Cardiac muscle cell (in vitro differentiated cells and primary cell): ENCODE data around the gene HOXC5. TPM values are rescaled to one million over a fixed set of nuclear protein-coding genes. Genes with fewer than 3 reads are reported as not detected.

Experiments
- DNase-seq, 2 donors: peaks; one replicate each; pipeline versions ENCODE4 v3.0.0 to v3.0.0-alpha.2; 2010 to 2017; ENCODE audit warnings: low read depth in 1 of 2, low spot score in 1 of 2
- H3K27ac ChIP-seq: fragments of 200-600 bp; sonication (generic); 2 replicates; pipeline ENCODE4 v1.5.1; 2016
- H3K27me3 ChIP-seq: fragments of 200-600 bp; sonication (generic); 2 replicates; pipeline ENCODE4 v1.6.0; 2016; ENCODE audit warnings: control low read depth
- H3K36me3 ChIP-seq: fragments of 200-600 bp; sonication (generic); 2 replicates; pipeline ENCODE4 v1.5.1; 2016; ENCODE audit warnings: control low read depth
- H3K4me1 ChIP-seq: fragments of 200-600 bp; sonication (generic); 2 replicates; pipeline ENCODE4 v1.8.1; 2017; ENCODE audit warnings: low read depth, mild to moderate bottlenecking, mixed run types
- H3K4me3 ChIP-seq: fragments of 200-600 bp; sonication (generic); 2 replicates; pipeline ENCODE4 v1.5.1; 2016; ENCODE audit warnings: mild to moderate bottlenecking
- H3K9me3 ChIP-seq: fragments of 200-600 bp; sonication (generic); 2 replicates; pipeline ENCODE4 v1.5.1; 2017; ENCODE audit warnings: low read depth, mild to moderate bottlenecking, control low read depth
- polyA plus RNA-seq: library from polyadenylated mRNA; unstranded; fragments of >200 nt; fragmentation: Nextera tagmentation; extraction: Ambion mirVana; gene quantifications from 2 replicates; pipeline ENCODE4 v1.2.1, GENCODE V29; 2016
- total RNA-seq: library from RNA; depleted of rRNA; stranded (reverse); fragments of >200 nt; gene quantifications from 2 replicates; pipeline ENCODE4 v1.2.3, GENCODE V29; 2016
- TF ChIP-seq, protein P1 (sequence below): IDR thresholded peaks from 2 replicates; pipeline ENCODE4 v1.5.1; 2012; ENCODE audit warnings: low read depth, mild to moderate bottlenecking, low read length

Gene HOXC5
- total and polyA plus RNA-seq, 2 experiments from 2014 or later, result not detected

DNA sequence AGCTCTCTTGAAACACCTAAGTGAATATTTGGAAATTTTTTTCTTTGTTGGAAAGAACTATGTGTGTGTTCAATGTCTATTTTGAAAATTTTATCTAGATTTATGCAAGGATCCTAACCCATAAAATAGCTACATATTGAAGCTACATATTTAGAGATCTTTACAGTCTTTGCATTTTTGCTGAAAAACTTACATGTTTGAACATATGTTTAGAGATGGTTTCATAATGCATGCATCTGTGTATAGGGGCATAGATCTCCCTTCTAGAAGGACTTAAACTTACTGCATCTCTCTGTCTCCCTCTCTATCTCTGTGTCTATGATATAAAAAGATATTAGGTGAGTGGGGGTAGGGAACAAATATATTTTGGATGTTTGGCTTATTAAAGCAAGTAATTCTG lies 12.6 kb downstream of the HOXC5 start:
- TF ChIP-seq, protein P1, sequence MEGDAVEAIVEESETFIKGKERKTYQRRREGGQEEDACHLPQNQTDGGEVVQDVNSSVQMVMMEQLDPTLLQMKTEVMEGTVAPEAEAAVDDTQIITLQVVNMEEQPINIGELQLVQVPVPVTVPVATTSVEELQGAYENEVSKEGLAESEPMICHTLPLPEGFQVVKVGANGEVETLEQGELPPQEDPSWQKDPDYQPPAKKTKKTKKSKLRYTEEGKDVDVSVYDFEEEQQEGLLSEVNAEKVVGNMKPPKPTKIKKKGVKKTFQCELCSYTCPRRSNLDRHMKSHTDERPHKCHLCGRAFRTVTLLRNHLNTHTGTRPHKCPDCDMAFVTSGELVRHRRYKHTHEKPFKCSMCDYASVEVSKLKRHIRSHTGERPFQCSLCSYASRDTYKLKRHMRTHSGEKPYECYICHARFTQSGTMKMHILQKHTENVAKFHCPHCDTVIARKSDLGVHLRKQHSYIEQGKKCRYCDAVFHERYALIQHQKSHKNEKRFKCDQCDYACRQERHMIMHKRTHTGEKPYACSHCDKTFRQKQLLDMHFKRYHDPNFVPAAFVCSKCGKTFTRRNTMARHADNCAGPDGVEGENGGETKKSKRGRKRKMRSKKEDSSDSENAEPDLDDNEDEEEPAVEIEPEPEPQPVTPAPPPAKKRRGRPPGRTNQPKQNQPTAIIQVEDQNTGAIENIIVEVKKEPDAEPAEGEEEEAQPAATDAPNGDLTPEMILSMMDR, result no peak
- Histone ChIP-seq H3K36me3 (no peaks in the 10 kb centered on the region), H3K9me3 (no peaks in the 10 kb centered on the region), H3K4me1 (no peaks in the 10 kb centered on the region), H3K27ac (no peak overlapping the region), H3K4me3 (no peak overlapping the region), H3K27me3 (peaks cover 100% of the 10 kb centered on the region)
- DNase-seq, result no peak

DNA sequence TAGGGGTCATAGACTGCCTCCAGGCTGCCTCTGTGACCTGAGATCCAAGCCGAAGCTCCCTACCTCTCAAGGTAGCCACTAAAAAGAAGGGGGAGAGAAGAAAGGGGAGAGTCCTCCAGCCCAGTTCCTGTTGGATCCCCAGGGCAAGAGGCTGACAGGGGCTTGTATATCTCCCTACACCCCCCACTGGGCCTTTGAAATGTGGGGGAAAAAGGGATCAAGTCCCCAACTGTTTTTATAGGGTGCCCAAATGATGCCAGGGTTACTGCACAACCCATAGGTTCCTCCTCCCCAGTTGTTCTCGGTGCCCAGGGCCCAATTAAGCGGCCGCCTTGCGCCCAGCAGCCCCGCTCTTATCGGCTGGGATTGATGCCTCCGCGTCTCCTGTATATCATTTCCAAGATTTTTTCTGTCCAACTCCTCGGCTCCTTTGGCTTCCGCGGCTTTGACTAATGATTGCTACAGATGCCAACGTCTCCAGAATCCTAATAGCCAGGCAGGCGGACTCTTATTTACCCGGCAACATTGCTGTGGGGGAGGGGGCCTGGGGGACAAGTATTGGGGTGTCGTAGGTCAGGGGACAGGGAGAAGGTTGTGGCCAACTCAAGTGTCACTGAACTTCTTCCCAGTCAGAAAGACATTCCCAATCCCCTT lies 13.1 kb downstream of the HOXC5 start:
- H3K4me3 ChIP-seq, result no peak overlapping the region
- TF ChIP-seq, protein P1, result no peak
- H3K9me3 ChIP-seq, result no peaks in the 10 kb centered on the region
- H3K27me3 ChIP-seq, result peaks cover 100% of the 10 kb centered on the region
- no peaks in the 10 kb centered on the region for H3K36me3 ChIP-seq
- H3K4me1 ChIP-seq, result no peaks in the 10 kb centered on the region
- DNase-seq, result no peak
- H3K27ac ChIP-seq, result no peak overlapping the region

DNA sequence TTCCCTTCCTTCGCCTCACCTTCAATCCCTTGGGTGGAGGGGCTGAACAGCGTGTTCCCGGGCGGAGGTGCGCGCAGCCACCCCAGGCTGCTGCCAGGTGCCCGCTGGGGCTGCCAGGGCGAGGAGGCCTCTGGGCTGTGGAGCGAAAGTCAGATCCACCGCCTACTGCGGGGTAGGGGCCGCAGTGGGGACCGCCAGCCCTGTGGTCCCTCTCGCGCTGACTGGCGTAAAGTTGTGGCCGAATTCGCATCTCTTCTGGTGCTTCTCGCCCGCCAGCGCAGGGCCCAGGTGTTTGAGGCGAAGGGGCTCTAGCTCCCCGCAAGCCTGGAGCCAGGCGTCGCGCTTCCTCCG lies 13.9 kb downstream of the HOXC5 start:
- Histone ChIP-seq H3K9me3 (no peaks in the 10 kb centered on the region), H3K36me3 (no peaks in the 10 kb centered on the region), H3K27me3 (peaks cover 100% of the 10 kb centered on the region), H3K27ac (no peak overlapping the region), H3K4me3 (no peak overlapping the region), H3K4me1 (no peaks in the 10 kb centered on the region)
- no peak for DNase-seq
- TF ChIP-seq, protein P1, result no peak

DNA sequence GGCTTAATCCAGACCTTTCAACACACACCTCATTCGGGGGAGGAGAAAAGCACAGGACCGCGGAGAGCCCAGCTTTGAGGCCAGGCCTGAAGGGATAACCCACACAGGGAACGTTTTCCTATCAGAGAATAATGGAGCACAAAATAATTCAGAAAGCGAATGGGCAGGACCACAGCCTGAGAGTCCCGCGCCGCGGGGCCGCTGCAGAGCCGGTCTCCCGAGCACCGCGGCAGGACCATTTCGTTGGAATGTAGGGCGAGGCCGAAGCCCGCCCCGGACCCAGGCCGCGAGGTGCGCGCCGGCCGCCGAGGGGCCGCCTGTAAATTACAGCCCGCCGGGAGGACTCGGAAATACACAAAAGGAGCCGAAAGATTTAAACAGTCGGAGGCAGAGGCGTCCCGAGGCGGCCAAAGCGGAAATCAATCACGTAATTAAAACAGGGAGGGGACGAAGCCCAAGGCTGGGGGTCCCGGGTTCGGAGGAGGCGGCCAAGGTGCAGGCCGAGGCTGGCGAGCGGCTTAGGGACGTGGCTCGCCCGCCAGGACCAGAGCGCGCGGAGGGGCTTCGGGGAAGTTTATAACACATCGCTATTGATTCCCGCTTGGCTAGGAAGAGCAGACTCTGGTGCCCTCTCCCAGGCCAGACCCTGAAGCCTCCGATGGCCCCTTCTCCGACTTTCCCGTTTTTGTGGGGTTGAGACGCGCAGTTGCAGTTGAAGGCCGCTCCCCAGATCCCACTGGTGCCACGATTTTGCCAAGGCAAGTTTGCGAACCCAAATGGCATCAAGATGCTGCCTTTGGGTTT lies 14.5 kb downstream of the HOXC5 start:
- no peak for DNase-seq
- no peaks in the 10 kb centered on the region for H3K9me3 ChIP-seq

DNA sequence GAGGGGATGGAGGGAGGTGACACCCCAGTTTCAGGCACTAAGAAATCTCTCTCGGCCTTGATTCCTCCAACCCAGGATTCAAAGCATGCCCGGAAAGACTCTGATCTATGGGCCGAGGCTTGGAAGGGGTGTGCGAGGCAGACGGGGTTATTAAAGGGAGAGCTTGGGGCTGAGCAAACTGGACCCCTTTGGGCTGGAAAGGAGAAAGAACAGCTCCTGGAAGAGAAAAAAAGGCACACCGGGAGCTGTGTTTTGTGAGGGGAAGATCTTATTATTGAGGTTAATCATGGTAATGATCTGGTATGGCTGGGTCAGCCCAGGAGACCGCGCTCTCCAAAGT lies 15.1 kb downstream of the HOXC5 start:
- Histone ChIP-seq H3K4me3 (no peak overlapping the region), H3K27ac (no peak overlapping the region), H3K4me1 (no peaks in the 10 kb centered on the region), H3K9me3 (no peaks in the 10 kb centered on the region), H3K27me3 (peaks cover 100% of the 10 kb centered on the region), H3K36me3 (no peaks in the 10 kb centered on the region)
- DNase-seq, result no peak
- TF ChIP-seq, protein P1, result no peak

More for the DNA sequence above, 14.5 kb downstream of the HOXC5 start:
- no peak overlapping the region for H3K4me3 ChIP-seq
- no peak overlapping the region for H3K27ac ChIP-seq
- H3K36me3 ChIP-seq, result no peaks in the 10 kb centered on the region
- H3K4me1 ChIP-seq, result no peaks in the 10 kb centered on the region
- TF ChIP-seq, protein P1, result no peak
- H3K27me3 ChIP-seq, result peaks cover 100% of the 10 kb centered on the region
